IMR-90 (cell line): ENCODE measurements around the gene CDK11A. TPM values are rescaled to one million over a fixed set of nuclear protein-coding genes. Genes with fewer than 3 reads are reported as not detected.

Experiments used
- ATAC-seq: fragments of 200-7000 bp; cut with Tn5 transposase; 2 replicates; pipeline ENCODE4 v1.9.1; 2020; ENCODE audit warnings: low read depth, mild to moderate bottlenecking, moderate library complexity
- BruUV-seq: library from RNA; stranded (reverse); fragments of 400-500 nt; replicated peaks from 2 replicates; lab custom pipeline; 2021; lab: Mats Ljungman, UMichigan
- CTCF ChIA-PET: fragments of 300-600 bp; formaldehyde crosslinking; extraction: SDS; loops from one replicate; lab custom pipeline; 2021; ENCODE audit warnings: antibody characterized with exemption; lab: Yijun Ruan, JAX
- POLR2A ChIA-PET: fragments of 300-600 bp; sonication (Branson Sonifier 250); formaldehyde crosslinking; loops from one replicate; lab custom pipeline; 2022; ENCODE audit warnings: antibody characterized with exemption; ENCODE audit not compliant: unreplicated experiment; lab: Charles Lee
- DNase-seq: peaks from one replicate; pipeline ENCODE4 v3.0.0; 2013
- H2AFZ ChIP-seq: replicated peaks from 2 replicates; pipeline ENCODE3; 2013; ENCODE audit warnings: low read length, mild to moderate bottlenecking; ENCODE audit not compliant: poor library complexity
- H2AK5ac ChIP-seq: 2 replicates; pipeline ENCODE4 v1.6.1; 2013; ENCODE audit warnings: low read depth, low read length, inconsistent platforms
- H2AK9ac ChIP-seq: replicated peaks from 2 replicates; pipeline ENCODE3; 2013; ENCODE audit warnings: mild to moderate bottlenecking, low read depth, low read length, moderate library complexity; ENCODE audit not compliant: poor library complexity
- H2BK120ac ChIP-seq: 2 replicates; pipeline ENCODE4 v1.6.1; 2013; ENCODE audit warnings: low read depth, low read length, inconsistent platforms
- H2BK15ac ChIP-seq: 3 replicates; pipeline ENCODE4 v1.6.1; 2013; ENCODE audit warnings: low read depth, low read length, inconsistent platforms
- H2BK20ac ChIP-seq: 2 replicates; pipeline ENCODE4 v1.6.1; 2013; ENCODE audit warnings: low read depth, mild to moderate bottlenecking, inconsistent platforms, low read length, moderate library complexity
- H2BK5ac ChIP-seq: 2 replicates; pipeline ENCODE4 v1.6.1; 2013; ENCODE audit warnings: mild to moderate bottlenecking, low read depth, low read length, inconsistent platforms; ENCODE audit not compliant: poor library complexity, severe bottlenecking
- H3K14ac ChIP-seq: replicated peaks from 2 replicates; pipeline ENCODE4 v1.6.1; 2013; ENCODE audit warnings: low read depth, low read length, inconsistent platforms
- H3K18ac ChIP-seq: 2 replicates; pipeline ENCODE4 v1.6.1; 2013; ENCODE audit warnings: low read depth, low read length, control low read depth
- H3K23ac ChIP-seq: 2 replicates; pipeline ENCODE4 v1.6.1; 2013; ENCODE audit warnings: low read depth, low read length, inconsistent platforms
- H3K27ac ChIP-seq: 2 replicates; pipeline ENCODE4 v1.5.1; 2013; ENCODE audit warnings: mild to moderate bottlenecking, control low read depth, low read length; ENCODE audit not compliant: insufficient read depth
- H3K27me3 ChIP-seq: 2 replicates; pipeline ENCODE4 v1.6.1; 2013; ENCODE audit warnings: low read length; ENCODE audit not compliant: control insufficient read depth, insufficient read depth
- H3K36me3 ChIP-seq: 2 replicates; pipeline ENCODE4 v1.6.1; 2013; ENCODE audit warnings: low read length, mixed read lengths; ENCODE audit not compliant: control insufficient read depth, insufficient read depth
- H3K4ac ChIP-seq: 2 replicates; pipeline ENCODE4 v1.6.1; 2013; ENCODE audit warnings: low read depth, low read length, inconsistent platforms
- H3K4me1 ChIP-seq: 2 replicates; pipeline ENCODE4 v1.6.1; 2013; ENCODE audit warnings: low read length, mixed read lengths; ENCODE audit not compliant: control insufficient read depth, insufficient read depth
- H3K4me2 ChIP-seq: 2 replicates; pipeline ENCODE4 v1.6.1; 2013; ENCODE audit warnings: low read depth, mild to moderate bottlenecking, control low read depth, low read length, moderate library complexity
- H3K4me3 ChIP-seq: 2 replicates; pipeline ENCODE4 v1.5.1; 2013; ENCODE audit warnings: low read depth, mild to moderate bottlenecking, control low read depth, low read length, moderate library complexity; ENCODE audit not compliant: insufficient read depth
- H3K56ac ChIP-seq: 2 replicates; pipeline ENCODE4 v1.6.1; 2013; ENCODE audit warnings: low read length, inconsistent platforms; ENCODE audit not compliant: insufficient read depth; ENCODE audit errors: extremely low read depth
- H3K79me1 ChIP-seq, 2 experiments: 2 replicates each; pipeline ENCODE4 v1.6.1; 2013; ENCODE audit warnings: low read length in 2 of 2, inconsistent platforms in 1 of 2, low read depth in 1 of 2
- H3K9ac ChIP-seq: 2 replicates; pipeline ENCODE4 v1.6.1; 2013; ENCODE audit warnings: low read depth, low read length, control low read depth
- H3K9me1 ChIP-seq: 2 replicates; pipeline ENCODE4 v1.6.1; 2013; ENCODE audit warnings: low read length, inconsistent platforms; ENCODE audit not compliant: insufficient read depth
- H3K9me3 ChIP-seq: 2 replicates; pipeline ENCODE4 v1.6.1; 2013; ENCODE audit warnings: low read length; ENCODE audit not compliant: control insufficient read depth, insufficient read depth
- H4K20me1 ChIP-seq: 2 replicates; pipeline ENCODE4 v1.6.1; 2013; ENCODE audit warnings: low read length, inconsistent platforms; ENCODE audit not compliant: insufficient read depth
- H4K5ac ChIP-seq: 2 replicates; pipeline ENCODE4 v1.6.1; 2013; ENCODE audit warnings: mild to moderate bottlenecking, low read depth, low read length, control low read depth
- H4K8ac ChIP-seq, 2 experiments: 2 replicates each; pipeline ENCODE4 v1.6.1; 2013; ENCODE audit warnings: low read depth in 2 of 2, low read length in 2 of 2, control low read depth in 1 of 2, inconsistent platforms in 1 of 2
- H4K91ac ChIP-seq: 2 replicates; pipeline ENCODE4 v1.6.1; 2013; ENCODE audit warnings: low read depth, low read length, inconsistent platforms; ENCODE audit not compliant: insufficient read depth
- CEBPB ChIP-seq: IDR thresholded peaks from 2 replicates; pipeline ENCODE4 v1.6.1; 2012; ENCODE audit warnings: low read depth, low read length, improper control_type of control experiment
- CHD1 ChIP-seq: IDR thresholded peaks from 2 replicates; pipeline ENCODE4 v1.6.1; 2012; ENCODE audit warnings: low read depth, low read length, improper control_type of control experiment
- ELK1 ChIP-seq: fragments of 150-350 bp; IDR thresholded peaks from 2 replicates; pipeline ENCODE4 v1.6.1; 2016; ENCODE audit warnings: low read depth, mild to moderate bottlenecking, low read length, moderate library complexity, borderline replicate concordance
- MAFK ChIP-seq: IDR thresholded peaks from 2 replicates; pipeline ENCODE4 v1.6.1; 2012; ENCODE audit warnings: low read depth, low read length, improper control_type of control experiment
- MAZ ChIP-seq: IDR thresholded peaks from 2 replicates; pipeline ENCODE4 v1.6.1; 2012; ENCODE audit warnings: low read depth, mild to moderate bottlenecking, low read length, improper control_type of control experiment, moderate library complexity, borderline replicate concordance
- NFE2L2 ChIP-seq: fragments of 150-350 bp; IDR thresholded peaks from 2 replicates; pipeline ENCODE4 v1.6.1; 2016; ENCODE audit warnings: low read depth, mild to moderate bottlenecking, low read length
- POLR2A ChIP-seq: IDR thresholded peaks from 2 replicates; pipeline ENCODE4 v1.6.1; 2012; ENCODE audit warnings: mild to moderate bottlenecking, low read depth, low read length
- RCOR1 ChIP-seq: IDR thresholded peaks from 2 replicates; pipeline ENCODE4 v1.6.1; 2012; ENCODE audit warnings: mild to moderate bottlenecking, low read length, improper control_type of control experiment; ENCODE audit not compliant: insufficient replicate concordance
- RFX5 ChIP-seq: IDR thresholded peaks from 2 replicates; pipeline ENCODE4 v1.8.0; 2012; ENCODE audit warnings: low read depth, mild to moderate bottlenecking, low read length, moderate library complexity
- WGBS, 2 experiments: methylation state at CpG; one replicate each; pipeline versions ENCODE4 v1.1.5 to v1.1.7; 2013; ENCODE audit warnings: missing lambda C conversion rate in 2 of 2; ENCODE audit not compliant: insufficient read length in 1 of 2; ENCODE audit errors: extremely low coverage in 2 of 2; 5-methylcytosine and 5-hydroxymethylcytosine counted together
- dilution Hi-C: fragments of 300-500 bp; cut with HindIII; formaldehyde crosslinking; loops from one replicate; pipeline ENCODE4 v1.14.3; 2018; ENCODE audit warnings: low sequenced_read_pairs; ENCODE audit not compliant: unreplicated experiment
- in situ Hi-C: fragments of 300-500 bp; cut with MboI; formaldehyde crosslinking; loops from 3 replicates; pipeline ENCODE4 v1.14.3; 2019; ENCODE audit warnings: low sequenced_read_pairs, inconsistent platforms, mixed read lengths
- intact Hi-C: fragments of 100-400 bp; cut with micrococcal nuclease; formaldehyde crosslinking; loops from 2 replicates; pipeline ENCODE4 v1.10.0; 2022
- polyA plus RNA-seq, 3 experiments: library from polyadenylated mRNA; depleted of rRNA; stranded (reverse); fragments of >200 nt; gene quantifications; 2 replicates each; pipeline ENCODE4 v1.2.3, GENCODE V29; 2012; ENCODE audit warnings: low replicate concordance in 1 of 3
- total RNA-seq: library from RNA; depleted of rRNA; stranded (reverse); fragments of >200 nt; gene quantifications from 2 replicates; pipeline ENCODE4 v1.2.3, GENCODE V29; 2012

The CDK11A gene
- total and polyA plus RNA-seq, 2 of the 4 experiments (the other 2 are of a cell fraction) = 1.8 to 20.0 TPM

DNA sequence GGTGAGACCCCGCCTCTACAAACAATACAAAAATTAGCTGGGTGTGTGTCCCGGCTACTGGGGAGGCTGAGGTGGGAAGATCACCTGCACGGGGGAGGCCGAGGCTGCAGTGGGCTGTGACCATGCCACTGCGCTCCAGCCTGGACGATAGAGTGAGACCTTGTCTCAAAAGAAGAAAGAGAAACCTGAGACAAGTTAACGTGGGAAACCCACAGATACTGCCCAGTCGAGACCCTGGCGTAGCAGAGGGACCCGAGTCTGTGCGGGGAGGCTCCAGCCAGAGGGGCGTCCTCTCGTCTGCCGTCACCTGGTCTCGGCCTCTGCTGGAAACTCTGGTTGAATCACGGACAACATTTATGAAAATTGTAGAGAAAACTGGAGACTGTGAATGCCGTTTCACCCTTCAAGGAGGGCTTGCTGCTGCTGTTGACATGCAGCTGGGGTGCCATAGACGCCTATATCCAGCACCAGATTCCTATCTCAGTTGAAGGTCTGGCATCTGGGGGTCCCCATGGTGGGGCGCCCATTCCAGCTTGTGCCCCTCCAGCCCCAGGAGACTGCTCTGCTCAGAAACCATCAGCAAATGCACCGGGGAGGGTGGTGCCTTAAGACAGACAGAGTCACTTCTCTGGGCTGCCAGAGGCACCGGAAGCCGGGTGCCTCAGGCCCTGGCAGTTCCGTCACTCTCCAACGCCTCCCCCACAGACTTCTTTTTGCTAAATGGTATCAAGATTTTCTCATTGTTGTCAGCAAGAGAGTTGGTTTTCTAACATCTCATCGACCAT is 51.8 kb downstream of the CDK11A start:
- DNase-seq (no peak), ATAC-seq (no peak)
- 100% methylated on average over 6 of the region's 25 CpGs; no CpG with 5 or more reads in 1 of the 2 experiments for WGBS, 2 experiments
- Histone ChIP-seq H3K18ac (no peak overlapping the region), H4K91ac (no peak overlapping the region), H4K5ac (no peak overlapping the region), H2AK9ac (no peak overlapping the region), H3K79me1 (peaks cover 8% of the 10 kb centered on the region in 2 experiments; a peak in 2 of 4 replicates), H3K56ac (no peak overlapping the region), H2BK15ac (no peak overlapping the region), H2AK5ac (no peak overlapping the region), H3K9me3 (no peaks in the 10 kb centered on the region), H4K8ac (no peak overlapping the region), H3K4ac (no peak overlapping the region), H2BK120ac (no peak overlapping the region), H3K23ac (no peak overlapping the region), H3K27ac (no peak overlapping the region), H3K4me3 (no peak overlapping the region), H2AFZ (no peak overlapping the region), H3K27me3 (no peaks in the 10 kb centered on the region), H3K9me1 (no peaks in the 10 kb centered on the region), H4K20me1 (no peaks in the 10 kb centered on the region), H3K14ac (no peak overlapping the region), H2BK20ac (no peak overlapping the region), H3K4me1 (no peaks in the 10 kb centered on the region), H3K9ac (no peak overlapping the region), H3K4me2 (no peak overlapping the region), H3K36me3 (peaks cover 47% of the 10 kb centered on the region), H2BK5ac (no peak overlapping the region)
- dilution Hi-C loops (no loop called here), intact Hi-C loops (no loop called here), in situ Hi-C loops (no loop called here)
- ChIA-PET POLR2A (no interaction called here), CTCF (no interaction called here)
- no peak for TF ChIP-seq NFE2L2
- no peak for TF ChIP-seq POLR2A
- no peak for TF ChIP-seq RCOR1
- TF ChIP-seq ELK1 = no peak
- no peak for TF ChIP-seq MAZ
- TF ChIP-seq CEBPB = no peak
- TF ChIP-seq CHD1 = no peak
- no peak for TF ChIP-seq RFX5
- no peak for TF ChIP-seq MAFK
- BruUV-seq = no TSS peak
